ENCODE results near the gene TXNRD2. TPM values are rescaled to one million over a fixed set of nuclear protein-coding genes. Genes with fewer than 3 reads are reported as not detected.

The TXNRD2 gene
- total RNA-seq (2014; rRNA removed; shearing (Covaris generic)): 31.9 and 40.2 TPM in 2 replicates

DNA sequence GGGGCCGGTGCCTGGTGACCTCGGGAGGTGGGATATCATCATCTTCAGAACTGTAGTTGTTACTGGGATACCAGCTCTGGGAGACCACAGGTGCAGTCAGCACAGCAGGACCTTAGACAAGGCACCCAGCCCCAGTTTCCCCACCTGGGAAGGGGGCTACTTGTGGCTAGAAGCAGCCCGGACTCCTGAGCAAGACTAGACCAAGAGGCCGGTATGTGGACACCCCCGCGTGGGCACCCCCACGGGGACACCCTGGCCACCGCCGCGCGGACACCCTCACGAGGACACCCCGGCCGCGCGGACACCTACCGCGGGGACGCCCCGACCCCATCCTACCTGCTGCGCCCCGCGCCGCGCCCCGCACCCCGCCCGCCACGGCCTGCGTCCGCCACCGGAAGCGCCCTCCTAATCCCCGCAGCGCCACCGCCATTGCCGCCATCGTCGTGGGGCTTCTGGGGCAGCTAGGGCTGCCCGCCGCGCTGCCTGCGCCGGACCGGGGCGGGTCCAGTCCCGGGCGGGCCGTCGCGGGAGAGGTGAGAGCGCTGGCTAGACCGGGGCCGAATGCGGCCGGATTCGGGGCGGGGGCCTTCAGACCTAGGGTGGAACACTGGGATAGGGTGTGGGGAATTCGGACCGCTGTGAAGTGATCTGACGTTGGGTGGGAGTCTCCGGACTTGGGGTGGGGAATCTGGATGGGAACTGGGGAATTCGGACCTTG is at the start of gene TXNRD2, which contains the start of gene COMT:
Gene TXNRD2, minus strand, starts transcription at position 454 of the 718 bp plus-strand sequence. Its CDS starts 15 bp downstream, at position 439.
Gene COMT, plus strand, starts transcription at position 408 of the 718 bp plus-strand sequence. CDS start 20,755 bp downstream, outside the sequence.
- peak; percentile 82 for DNase-seq (ENCODE audit: low read depth)

DNA sequence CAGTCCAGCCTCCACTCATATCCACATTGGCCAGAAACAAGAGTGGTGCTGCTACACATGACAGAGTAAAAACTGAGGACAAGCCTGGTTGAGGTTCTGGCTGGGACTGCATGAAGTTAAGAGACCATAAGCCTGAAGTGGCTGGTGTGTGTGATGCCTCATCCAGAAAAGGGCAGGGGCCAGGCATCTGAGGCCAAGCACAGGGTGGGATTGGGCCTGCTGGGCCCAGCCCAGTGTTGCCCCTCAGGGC is 49.7 kb upstream of the TXNRD2 start:
- no peak for DNase-seq (ENCODE audit: low read depth)

DNA sequence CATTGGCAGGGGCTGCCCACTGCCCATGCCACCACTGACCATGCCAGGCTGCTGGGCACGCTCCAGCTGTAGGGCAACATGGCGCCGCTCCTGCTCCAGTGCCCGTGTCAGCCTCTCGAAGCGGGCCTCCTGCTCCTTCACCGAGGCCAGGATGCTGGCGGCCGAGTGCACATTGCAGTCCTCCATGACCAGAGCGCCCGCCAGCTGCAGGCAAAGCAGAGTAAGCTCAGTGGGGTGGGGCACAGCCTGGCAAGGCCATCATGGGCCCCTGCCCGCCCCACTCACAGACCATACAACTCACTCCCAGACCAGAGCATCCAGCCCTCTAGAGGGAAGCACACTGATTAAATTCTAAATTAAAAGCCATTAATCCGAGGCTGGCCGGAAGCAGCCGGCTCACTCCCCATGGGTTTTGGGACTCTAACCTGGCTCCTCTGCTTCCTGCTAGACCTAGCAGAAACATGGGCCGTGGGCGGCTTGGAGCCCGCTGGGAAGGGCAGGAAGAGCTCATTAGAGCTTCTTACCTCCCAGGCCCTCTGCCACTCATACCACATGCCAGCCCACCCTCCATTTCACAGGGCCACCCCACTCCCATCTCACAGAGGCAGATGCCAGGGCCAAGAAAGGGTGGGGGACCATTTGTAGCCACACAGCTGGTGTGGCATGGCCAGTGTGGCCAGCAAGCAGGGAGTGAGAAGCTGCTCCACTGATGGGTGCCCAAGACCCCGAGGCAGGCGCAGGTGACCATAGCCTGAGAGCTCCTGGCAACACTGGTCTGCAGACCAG is 49.2 kb upstream of the TXNRD2 start:
- no peak for DNase-seq (ENCODE audit: low read depth)

DNA sequence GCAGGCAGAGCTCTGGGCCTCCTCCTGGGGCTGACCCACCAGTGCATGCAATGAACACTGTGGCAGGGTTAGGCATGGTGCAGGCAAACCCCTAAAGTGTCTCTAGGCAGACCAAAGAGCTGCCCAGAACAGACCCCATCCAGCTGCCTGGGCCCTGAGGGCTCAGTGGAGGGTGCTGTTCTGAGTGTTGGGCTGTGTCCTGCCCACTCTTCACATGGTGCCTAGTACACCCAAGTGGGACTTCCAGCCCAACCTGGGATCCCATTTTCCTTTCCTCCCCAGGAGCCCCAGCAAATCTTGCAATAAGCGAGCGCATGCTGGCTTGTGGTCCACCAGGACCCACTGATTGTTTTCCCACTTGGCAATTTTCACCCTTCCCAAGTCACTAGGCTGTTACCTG is 48.6 kb upstream of the TXNRD2 start:
- no peak for DNase-seq (ENCODE audit: low read depth)

DNA sequence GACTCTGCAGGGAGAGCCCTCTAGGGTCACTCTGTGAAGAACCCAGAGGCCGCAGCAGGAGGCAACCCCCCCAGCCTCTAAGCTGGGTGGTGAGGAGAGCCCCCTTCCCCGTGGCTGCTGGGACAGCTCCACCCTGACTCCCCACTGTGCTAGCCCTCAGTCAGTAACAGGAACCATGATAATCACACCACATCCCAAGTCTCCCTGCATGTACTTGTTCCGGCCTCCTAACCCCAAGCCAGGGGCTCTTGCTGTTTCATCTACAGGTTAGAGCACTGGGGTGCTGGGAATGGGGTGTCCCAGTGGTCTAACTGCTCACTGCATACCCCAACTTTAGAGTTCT is 48.1 kb upstream of the TXNRD2 start:
- no peak for DNase-seq (ENCODE audit: low read depth)

DNA sequence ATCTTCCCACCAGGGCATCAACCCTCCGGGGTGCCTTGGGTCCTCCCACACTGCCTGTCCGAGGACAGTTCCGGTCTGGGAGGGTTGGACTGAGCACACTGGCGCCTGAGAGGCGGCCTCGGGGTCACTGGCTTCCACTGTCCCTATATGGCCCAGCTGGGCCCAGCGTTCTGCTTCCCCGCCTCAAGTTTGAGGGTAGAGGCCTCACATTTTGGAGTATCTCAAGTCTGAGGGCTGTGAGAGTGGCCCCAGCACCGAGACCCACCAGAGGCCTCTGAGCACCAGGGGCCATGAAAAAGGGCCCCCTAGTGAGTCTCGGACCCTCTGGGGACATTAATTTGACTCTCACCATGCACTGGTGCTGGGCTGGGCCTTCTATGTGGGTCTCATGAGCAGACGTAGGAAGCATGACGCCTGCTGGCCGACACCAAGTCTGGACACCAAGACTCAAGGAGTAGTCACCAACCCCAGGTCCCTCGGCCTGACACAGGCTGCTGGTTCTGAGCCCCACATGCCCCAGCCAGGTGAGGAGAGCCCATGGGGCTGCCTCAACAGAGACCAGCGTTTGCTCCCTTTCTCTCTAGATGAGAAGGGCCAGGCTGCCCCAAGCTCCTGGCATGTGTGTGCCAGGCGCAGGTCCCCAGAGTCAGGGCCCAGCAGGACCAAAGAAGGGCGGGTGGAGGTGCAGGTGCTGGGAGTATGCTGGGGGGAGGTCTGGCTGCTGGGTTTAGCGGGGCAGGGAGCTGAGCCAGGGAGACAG is 47.5 kb upstream of the TXNRD2 start:
- no peak for DNase-seq (ENCODE audit: low read depth)

DNA sequence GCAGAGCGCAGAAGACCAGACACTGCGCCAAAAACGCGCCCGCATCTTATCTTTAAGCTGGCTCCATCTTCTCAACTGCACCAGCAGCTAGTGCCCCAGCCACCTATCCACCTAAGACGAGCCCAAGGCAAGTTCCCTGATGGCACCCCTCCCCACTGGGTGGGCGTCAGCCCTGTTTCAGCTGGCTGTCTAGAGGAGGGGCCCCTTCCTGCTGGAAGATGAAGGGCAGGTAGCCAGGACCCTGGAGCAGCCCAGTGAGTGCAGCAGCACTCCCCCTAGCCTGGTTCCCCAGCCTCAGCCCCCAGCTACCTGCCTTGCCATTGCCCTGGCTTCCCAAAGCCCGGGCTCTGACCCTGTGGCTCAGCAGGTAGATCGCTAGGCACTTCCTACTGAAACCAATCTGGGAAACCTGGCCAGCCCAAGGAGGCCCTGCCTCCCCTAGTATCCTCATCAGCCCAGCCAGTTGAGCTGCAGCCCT is 46.8 kb upstream of the TXNRD2 start:
- DNase-seq (ENCODE audit: low read depth): no peak

DNA sequence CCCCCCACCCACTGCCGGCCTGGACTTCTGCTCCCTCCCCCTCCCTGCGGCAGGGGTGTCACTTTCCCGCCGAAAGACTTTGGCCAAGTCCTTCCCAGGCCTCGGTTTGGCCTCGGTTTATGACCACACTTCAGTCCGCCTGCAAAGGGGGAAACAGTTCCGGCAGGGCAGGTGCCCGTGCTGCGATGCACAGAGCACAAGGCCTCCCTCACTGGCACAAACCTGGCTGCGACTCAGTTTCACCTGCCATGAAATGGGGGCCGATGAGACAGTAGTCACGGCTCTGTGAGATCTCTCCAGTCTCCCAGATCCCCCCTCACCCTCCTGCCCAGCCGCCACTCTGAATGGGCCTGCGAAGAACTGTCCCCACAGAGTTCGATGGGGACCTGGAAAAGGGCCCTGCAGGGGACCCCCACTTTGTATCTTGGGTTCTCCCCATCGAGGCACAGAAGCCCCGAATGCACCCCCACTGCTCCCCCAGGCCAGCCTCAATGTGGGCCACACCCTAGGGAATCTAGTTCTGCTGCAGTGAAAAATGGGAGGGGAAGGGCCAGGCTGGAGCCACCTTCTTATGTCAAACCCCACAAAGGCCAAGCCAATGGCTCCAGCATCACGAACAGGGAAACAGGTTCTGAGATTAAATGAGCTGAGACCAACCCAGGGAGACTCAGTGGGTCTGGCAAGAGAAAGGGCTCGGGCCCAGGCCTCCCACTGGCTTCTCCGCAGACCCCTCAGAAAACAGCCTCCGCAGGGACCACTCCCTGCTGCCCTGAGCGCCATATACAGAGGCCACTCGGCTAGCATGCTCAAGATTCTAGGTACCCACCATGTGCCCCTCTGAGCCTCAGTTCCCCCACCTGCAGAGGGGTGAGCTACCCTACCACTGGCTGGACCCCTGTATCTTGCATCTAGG is 46.0 kb upstream of the TXNRD2 start:
- DNase-seq (ENCODE audit: low read depth): no peak

DNA sequence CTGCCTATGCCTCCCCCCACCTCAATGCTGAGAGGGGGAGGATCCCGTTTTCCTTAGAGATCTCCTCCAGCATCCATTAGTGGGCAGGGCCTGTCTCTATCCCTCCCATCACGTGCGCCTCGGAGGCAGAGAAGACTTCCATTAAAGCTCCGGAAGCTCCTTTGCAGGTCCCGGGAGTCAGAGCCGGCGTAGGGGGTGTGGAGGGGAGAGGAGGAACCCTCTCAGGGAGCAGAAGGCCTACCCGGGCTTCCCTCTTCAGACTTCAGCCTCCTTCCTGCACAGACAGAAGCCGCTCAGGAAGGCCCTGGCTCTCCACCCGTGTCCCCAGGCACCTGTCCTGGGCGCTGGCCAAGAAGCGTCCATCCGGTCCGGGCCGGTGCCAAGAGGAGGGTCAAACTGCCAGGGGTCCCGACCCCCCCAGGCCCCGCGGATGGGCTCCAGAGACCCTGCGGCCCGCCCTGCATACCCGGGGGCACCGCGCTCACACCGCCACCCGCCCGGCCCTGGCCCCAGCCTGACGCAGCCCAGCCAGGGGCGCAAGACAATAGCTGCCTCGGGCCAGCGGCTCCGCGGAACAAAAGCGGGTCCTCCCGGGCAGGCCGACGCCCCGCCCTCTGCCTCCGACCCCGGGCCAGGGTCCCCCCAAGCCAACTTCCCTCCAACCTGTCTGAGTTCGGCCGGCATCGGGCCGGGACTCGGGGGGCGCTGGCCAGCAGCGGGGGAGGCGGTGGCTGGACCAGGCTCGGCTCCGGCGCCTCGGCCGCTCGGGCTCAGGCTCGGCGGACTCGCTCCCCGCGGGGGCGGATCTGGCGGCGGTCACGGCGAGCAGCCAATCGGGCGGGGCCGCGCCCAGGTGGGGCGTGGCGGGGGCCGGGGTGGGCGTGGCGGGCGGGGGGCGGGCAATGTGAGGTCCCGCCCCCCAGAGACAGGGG is 45.1 kb upstream of the TXNRD2 start:
- DNase-seq (ENCODE audit: low read depth): peak; percentile 85

DNA sequence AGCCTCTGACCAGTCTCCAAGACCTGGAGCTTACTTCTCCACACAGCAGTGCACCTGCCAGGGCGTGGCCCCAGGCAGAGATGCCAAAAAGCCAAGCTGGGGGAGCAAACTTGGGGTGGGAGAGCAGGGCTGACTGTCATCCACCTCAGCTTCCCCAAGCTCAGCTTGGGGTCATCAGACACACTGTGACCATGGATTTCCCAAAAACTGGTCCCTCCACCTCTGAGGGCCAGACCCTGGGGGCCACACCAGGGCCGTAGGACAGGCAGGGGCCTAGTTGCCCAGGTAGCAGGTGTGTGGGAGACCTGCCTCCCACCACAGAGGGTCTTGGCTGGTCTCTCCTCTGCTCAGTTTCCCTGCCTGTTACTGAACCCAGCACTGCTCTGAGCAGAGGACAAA is 44.4 kb upstream of the TXNRD2 start:
- DNase-seq (ENCODE audit: low read depth): no peak

DNA sequence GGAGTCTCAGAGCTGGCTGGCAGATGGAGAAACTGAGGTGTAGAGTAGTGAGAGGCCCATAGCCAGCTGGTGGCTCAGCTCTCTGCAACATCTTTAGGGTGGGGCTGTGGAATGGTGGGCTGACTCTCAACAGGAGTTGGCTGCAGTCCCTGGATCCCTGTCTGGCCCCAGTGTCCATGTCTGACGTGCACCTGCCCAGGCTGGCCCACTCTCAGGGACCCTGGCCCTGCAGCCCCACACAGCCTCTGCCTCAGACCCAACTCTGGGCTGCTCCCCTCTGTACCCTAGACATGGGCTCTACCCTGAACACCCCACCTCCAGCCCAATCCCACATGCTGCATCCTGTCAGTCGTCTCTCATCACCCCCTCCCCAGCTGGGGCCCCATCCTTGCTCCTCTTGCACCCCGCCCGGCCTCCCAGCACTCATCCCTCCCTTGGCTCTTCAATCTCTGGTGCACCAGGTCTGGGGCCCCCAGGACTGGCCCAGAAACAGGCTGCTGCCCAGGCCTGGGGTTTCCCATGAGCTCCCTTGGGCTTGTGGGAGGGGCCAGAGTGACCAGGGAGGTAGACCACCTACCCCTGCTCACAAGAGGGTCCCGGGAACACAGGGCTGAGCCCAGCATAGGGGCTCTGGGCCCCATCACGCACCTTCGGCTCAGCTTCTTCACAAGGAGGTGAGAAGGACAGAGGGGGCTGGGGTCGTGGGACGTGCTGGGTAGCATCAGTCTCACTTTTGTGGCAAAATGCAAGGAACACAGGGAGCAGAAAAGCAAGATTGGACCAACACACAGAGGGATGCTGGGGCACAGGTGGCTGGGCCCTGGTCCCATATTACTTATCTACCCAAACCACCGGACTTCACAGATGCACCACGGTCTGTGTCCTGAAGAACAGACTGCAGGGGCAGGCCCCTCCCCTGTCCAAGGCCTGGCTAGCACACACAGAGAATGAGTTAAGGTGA is 43.5 kb upstream of the TXNRD2 start:
- DNase-seq (ENCODE audit: low read depth): no peak

DNA sequence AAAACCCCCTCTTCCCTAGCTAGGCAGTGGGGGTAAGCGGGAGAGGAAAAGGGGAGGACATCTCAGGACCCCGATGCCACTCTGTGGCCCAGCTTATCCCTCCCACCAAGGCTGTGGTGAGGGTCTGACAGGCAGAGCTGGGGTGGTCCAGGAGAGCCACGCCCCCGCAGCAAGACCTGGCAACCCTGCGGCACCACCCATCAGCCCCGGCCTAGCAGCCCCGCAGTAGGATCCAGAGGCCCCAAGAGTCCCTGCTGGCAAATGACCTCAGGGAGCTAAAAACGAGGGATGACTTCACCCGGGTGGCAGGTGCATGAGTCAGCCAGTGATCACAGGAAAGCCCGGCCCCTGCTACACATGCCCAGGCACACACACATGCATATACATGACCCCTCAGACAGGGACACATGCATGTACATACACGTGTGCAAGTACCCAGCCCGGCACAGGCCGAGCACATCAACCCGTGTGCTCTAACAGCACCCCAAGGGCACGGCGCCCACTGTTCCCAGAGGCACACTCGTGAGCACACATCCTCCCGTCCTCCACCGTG is 42.7 kb upstream of the TXNRD2 start:
- DNase-seq (ENCODE audit: low read depth): peak; percentile 84

DNA sequence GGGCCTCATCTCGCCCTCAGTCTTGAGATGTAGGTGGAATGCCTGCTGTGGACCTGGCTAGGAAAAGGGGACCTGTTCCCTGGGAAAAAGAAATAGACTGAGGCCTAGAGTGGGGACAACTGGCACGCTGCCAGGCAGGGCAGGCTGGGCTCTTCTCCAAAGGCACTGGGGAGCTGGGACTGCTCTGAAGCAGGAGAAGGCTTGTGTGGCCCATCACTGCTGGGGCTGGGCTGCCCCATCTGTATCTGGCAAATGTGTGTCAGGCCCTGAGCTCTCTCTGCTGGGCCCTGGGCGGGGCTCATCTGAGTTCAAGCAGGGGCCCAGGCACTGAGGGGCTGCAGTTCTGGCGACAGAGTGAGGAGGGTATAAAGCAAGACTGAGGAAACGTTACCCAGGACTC is 42.1 kb upstream of the TXNRD2 start:
- no peak for DNase-seq (ENCODE audit: low read depth)

DNA sequence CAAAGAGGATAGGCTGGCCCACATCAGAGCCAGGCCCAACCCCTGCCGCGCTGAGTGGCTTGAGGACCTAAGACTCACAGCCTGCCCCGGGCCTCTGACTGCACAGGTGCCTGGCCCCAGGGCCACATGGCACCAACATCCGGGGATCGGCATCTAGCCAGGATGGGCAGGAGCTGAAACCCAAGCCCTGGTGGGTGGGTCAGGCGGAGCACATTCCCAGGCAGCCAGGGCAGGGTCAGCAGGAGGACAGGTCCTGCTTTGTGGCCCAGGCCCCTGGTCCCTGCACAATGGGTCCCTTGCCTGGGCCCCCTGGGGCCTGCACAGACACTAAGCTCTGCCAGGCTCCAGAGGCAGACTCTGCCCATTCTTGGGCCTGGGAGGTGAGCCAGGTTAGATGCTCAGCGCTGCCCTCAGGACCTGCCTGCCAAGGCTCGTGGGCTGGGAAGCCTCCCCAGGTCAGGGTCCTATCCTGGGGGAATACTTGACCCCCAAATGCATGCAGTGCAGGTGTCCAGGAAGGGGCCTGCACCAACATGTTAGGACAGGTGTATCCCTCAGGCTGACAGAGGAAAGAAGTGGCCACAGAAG is 41.5 kb upstream of the TXNRD2 start:
- no peak for DNase-seq (ENCODE audit: low read depth)

DNA sequence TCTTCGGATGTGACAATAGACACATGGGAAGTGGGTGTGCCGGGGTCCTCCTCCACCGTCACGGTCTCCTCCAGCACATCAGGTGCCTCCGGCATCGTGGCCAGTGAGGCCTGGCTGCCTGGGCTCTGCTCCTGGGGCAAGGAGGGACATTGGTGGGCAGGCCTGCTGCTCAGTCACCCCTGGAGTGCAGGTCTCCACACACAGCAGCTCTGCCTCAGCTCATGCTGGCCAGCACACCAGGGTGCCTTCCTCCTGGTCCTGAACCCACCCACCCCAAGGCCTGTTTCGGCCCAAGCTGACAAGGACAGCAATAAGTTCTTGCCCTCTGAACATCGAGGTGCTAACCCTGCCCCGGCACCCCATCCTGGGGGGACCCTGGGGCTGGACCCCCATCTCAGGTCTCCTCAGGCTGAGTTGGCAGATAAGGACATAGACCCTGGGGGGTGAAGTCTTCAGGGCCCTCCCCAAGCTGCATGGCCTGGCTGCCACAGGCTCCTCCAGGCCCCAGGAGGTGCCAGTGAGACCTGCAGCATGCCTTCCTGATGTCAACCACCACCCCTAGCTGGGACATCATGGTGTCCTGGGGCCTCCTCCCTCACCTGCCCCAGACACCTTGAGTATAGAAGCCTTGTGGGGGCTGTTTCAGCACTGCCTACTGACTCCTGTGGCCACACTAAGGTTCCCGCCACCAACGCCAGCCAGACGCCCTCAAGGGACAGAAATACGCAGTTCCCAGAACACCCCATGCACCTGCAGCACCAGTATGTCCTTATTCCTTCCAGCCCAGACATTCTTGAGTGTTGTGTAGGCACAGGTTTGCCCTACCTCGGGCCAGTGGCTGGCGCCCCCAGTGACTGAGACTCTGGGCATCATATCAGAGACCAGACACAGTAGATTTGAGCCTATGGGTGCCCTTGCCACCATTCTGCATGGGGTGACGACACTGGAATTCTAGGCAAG is 40.6 kb upstream of the TXNRD2 start:
- no peak for DNase-seq (ENCODE audit: low read depth)

DNA sequence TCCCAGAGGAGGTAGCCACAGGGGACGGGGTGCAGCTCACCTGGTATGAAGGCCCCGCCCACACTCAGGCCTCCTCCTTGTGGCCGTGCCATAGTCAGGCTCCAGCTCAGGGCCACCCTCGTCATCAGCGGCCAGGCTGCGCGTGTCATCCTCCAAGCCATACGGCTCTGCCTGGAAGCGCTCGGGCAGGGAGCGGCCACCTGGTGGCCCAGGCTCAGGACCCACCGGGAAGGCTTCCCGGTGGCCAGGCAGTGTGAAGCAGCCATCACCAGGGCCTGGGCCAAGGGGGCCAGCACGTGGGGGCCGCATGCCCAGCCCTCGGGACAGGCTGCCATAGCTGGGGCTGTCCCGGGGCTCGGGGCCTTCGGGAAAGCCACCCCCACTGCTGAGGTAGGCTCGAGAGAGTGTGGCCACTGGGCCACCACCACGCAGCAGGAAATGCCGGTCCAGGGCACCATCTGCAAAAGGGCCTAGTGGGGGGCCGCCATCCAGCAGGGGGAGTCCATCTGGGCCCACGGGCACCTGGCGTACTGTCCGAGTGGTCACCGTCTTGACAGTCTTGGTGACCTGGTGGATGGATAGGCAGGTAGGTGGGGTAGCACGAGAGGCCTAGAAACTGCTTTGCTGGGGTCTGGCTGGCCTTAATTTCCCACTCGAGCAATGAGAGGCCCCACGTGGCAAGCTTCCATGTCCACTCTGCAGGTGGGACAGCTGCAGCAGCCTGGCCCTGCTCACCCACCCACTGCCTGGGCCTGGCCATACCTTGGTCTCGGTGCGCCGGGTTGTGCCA is 39.7 kb upstream of the TXNRD2 start:
- no peak for DNase-seq (ENCODE audit: low read depth)

DNA sequence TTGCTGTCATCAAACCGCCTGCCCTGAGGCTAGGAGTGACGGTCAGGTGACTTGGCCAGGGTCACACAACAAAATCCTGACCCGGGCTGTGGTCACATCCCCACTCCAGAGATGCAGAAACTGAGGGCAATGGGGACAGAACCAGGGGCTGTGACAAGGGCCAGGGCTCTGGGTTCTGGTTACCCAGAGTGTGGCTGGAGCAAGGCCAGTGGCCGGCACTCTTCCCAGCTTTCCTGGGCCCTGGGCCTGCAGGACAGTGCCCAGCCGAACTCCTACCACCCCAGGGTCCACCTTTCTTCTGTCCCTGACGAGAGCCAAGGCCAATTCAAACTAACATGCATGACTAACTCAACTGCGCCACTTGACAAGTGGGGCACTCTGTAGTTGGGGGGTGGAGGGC is 39.1 kb upstream of the TXNRD2 start:
- no peak for DNase-seq (ENCODE audit: low read depth)
